Body of pancreas (tissue), 4 donors: ENCODE data around the gene GAMT. TPM values are rescaled to one million over a fixed set of nuclear protein-coding genes. Genes with fewer than 3 reads are reported as not detected.

ENCODE experiments used
- ATAC-seq: fragments of 150-250 bp; one replicate; pipeline ENCODE4 v1.9.1; 2016
- DNase-seq, 4 donors: peaks; one replicate each; pipeline ENCODE4 v3.0.0-alpha.2; 2019
- H3K27ac ChIP-seq, 4 donors: fragments of 200-600 bp; sonication (generic); 1 replicate in 3 of 4; 2 replicates in 1 of 4; pipeline versions ENCODE4 v1.5.1 to v1.6.1; 2016 to 2019; ENCODE audit warnings: mild to moderate bottlenecking in 1 of 4, mixed read lengths in 1 of 4, moderate library complexity in 1 of 4
- H3K27me3 ChIP-seq, 2 donors: fragments of 200-600 bp; sonication (generic); one replicate each; pipeline ENCODE4 v1.6.0; 2016; ENCODE audit warnings: mild to moderate bottlenecking in 1 of 2
- H3K36me3 ChIP-seq, 2 donors: fragments of 200-600 bp; sonication (generic); replicated peaks in 1 of 2; 2 replicates each; pipeline ENCODE4 v1.5.1; 2016; ENCODE audit warnings: low read depth in 2 of 2; ENCODE audit not compliant: insufficient read depth in 1 of 2
- H3K4me1 ChIP-seq: fragments of 200-600 bp; sonication (generic); one replicate; pipeline ENCODE4 v1.6.0; 2016
- H3K4me3 ChIP-seq, 2 donors: fragments of 200-600 bp; sonication (generic); 1 replicate in 1 of 2; 2 replicates in 1 of 2; pipeline ENCODE4 v1.5.1; 2016 to 2019
- H3K9me3 ChIP-seq, 3 donors: fragments of 200-600 bp; sonication (generic); 1 replicate in 2 of 3; 2 replicates in 1 of 3; pipeline ENCODE4 v1.5.1; 2016
- POLR2A ChIP-seq, 3 donors: fragments of 450-650 bp; IDR thresholded peaks; one replicate each; pipeline ENCODE4 v1.6.1; 2016; ENCODE audit warnings: antibody characterized with exemption in 3 of 3, mild to moderate bottlenecking in 2 of 3
- WGBS, 2 donors: methylation state at CpG; one replicate each; pipeline ENCODE4 v1.1.5; 2017; 5-methylcytosine and 5-hydroxymethylcytosine counted together
- intact Hi-C: fragments of 100-400 bp; cut with DNase I; formaldehyde crosslinking; loops from one replicate; pipeline ENCODE4 v1.15.1; 2023
- total RNA-seq, 2 donors: library from RNA; depleted of rRNA; stranded (reverse); fragments of >200 nt; gene quantifications; one replicate each; pipeline ENCODE4 v1.1.0, GENCODE V29; 2016
- TF ChIP-seq, protein P1 (sequence below), 7 experiments: fragments of 450-650 bp in 4 of 7; fragments of 200-600 bp in 3 of 7; sonication (generic) in 3 of 7; IDR thresholded peaks; one replicate each; pipeline ENCODE4 v1.5.1; 2016 to 2019; ENCODE audit warnings: antibody characterized with exemption in 7 of 7

Gene GAMT
- total RNA-seq, 2 donors from 2014 or later: 70.2 to 129 TPM

DNA sequence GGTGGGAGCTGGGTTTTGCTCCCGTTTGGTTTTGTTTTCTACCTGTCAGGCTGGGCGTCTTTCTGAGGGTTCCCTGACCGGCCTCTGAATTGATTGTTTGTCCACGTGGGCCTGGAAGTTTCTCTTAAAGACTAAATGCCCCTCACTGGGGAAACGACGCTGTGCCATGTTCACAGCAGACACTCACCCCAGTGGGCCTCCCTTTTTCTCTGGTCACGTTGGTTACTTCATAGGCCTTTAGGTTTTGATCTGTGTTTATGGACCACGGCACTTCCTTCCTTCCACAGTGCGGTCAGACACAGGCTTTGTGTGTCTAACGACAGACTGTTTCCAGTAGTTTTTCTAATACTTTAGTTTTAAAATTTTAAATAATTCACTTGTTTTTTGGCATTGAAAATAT lies 37.7 kb downstream of the GAMT start:
- WGBS, 2 donors: 71 to 80% methylated on average over 9 to 10 of the region's 10 CpGs
- no peak for TF ChIP-seq POLR2A (IDR thresholded peaks at IDR 0.05)
- TF ChIP-seq, protein P1, sequence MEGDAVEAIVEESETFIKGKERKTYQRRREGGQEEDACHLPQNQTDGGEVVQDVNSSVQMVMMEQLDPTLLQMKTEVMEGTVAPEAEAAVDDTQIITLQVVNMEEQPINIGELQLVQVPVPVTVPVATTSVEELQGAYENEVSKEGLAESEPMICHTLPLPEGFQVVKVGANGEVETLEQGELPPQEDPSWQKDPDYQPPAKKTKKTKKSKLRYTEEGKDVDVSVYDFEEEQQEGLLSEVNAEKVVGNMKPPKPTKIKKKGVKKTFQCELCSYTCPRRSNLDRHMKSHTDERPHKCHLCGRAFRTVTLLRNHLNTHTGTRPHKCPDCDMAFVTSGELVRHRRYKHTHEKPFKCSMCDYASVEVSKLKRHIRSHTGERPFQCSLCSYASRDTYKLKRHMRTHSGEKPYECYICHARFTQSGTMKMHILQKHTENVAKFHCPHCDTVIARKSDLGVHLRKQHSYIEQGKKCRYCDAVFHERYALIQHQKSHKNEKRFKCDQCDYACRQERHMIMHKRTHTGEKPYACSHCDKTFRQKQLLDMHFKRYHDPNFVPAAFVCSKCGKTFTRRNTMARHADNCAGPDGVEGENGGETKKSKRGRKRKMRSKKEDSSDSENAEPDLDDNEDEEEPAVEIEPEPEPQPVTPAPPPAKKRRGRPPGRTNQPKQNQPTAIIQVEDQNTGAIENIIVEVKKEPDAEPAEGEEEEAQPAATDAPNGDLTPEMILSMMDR (IDR thresholded peaks at IDR 0.05): no peak
- Histone ChIP-seq H3K4me1 (peaks cover 14% of the 10 kb centered on the region), H3K4me3 (no peak overlapping the region), H3K36me3 (peaks cover 0 to 4% of the 10 kb centered on the region in 2 donors), H3K9me3 (no peaks in the 10 kb centered on the region), H3K27ac (no peak overlapping the region), H3K27me3 (no peaks in the 10 kb centered on the region)
- intact Hi-C loops: no loop called here
- ATAC-seq: no peak
- DNase-seq: no peak

DNA sequence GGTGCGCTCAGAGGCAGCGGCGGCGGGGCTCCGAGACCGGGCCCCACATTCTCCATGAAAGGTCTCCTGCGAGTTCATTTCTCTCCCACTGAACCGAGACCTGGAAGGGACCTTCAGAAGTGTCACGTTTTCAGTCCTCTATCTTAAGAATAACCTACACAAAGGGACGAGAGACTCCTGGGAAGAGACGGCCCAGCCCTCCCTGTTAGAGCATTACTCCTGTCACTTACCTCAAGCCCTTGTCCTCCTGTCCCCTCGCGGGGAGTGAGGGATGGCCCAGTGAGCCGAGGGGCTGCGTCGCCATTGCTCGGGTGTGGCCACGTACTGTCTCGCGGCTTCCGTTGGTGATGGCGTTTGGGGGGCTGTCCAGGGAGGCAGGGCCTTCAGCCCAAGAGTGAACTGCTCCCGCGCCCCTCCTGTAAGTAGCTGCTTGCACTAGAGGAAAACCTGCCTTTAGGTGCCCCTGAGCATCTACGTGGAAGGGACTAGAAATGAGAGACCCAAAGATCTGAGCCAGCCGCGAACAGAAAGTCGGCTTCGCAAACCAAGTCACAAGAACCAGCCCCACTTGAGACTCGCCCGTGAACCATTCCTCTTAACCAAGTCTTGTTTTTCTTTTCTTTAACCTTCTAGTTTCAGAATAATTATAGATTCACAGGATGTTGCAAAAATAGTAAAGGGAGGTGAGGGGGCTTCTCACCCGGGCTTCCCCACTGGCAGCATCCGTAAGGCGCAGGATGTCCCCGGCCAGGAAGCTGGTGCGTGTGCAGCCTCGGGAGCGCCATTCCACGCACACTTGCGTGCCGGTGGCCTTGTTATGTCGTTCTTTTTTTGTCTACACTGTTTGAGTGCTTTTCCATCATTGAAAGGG lies 38.7 kb downstream of the GAMT start:
- 82 to 92% methylated on average over 30 to 42 of the region's 42 CpGs for WGBS, 2 donors
- no peaks in the 10 kb centered on the region for H3K9me3 ChIP-seq
- no peak overlapping the region for H3K27ac ChIP-seq
- TF ChIP-seq, protein P1 (IDR thresholded peaks at IDR 0.05): no peak
- TF ChIP-seq POLR2A (IDR thresholded peaks at IDR 0.05): no peak
- intact Hi-C loops: no loop called here
- H3K4me3 ChIP-seq: no peak overlapping the region
- peaks cover 0 to 6% of the 10 kb centered on the region in 2 donors for H3K36me3 ChIP-seq
- H3K27me3 ChIP-seq: no peaks in the 10 kb centered on the region
- ATAC-seq: no peak
- H3K4me1 ChIP-seq: peaks cover 14% of the 10 kb centered on the region
- DNase-seq: no peak

DNA sequence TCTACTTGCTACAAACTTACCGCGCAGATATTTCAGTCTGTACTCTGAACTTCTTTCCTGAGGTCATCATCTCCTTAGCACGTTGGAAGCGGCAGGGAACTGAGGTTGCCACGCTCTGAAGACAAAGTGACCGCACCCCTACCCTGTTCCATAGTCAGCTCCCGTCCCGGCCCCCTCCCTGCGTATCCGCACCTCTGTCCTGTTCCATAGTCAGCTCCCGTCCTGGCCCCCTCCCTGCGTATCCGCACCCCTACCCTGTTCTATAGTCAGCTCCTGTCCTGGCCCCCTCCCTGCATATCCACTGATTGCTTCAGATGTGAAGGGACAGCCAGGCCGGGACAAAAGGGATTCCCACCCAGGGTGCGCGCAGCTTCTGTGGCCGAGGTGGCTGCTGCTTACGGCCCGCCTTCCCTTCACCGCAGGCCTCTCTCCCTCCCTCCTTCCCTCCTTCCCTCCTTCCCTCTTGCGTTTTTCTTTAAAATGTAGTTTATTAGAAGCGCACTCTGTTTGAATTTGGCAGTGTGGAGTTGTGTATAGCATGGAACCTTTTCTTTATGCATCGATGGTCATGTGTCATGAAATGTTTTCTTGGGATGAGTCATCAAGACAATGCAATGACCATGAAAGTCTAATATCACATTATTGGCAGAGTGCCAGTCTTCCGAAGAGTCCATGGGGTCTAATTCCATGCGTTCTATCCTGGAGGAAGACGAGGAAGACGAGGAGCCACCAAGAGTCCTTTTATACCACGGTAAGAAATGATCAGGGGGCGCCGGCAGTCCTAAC lies 39.5 kb downstream of the GAMT start:
- intact Hi-C loops: no loop called here

DNA sequence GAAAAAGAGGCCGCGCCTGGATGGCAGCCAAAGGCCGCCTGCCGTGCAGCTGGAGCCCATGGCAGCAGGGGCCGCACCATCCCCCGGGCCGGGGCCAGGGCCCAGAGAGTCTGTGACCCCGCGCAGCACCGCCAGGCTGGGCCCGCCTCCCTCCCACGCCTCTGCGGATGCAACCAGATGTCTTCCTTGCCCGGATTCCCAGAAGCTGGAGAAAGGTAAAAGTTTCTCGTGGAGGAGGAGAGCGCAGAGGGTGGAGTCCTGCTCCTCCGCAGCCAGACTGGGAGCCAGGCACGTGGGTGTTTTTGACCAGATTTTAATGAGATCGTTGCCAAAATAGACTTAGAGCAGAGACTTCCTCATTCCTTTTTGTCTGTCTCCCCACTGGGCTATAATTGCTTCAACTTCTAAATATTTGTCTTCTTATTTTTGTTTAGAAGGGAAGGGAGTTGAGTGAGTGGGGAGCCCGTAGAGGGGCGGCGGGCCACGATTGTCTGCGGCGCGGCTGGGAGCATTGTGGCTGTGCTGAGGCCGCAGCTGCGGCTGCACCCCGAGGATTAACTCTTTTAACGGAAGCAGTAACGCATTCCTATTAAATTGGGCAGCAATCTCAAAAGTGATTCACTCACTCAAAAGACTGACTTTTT lies 40.4 kb downstream of the GAMT start:
- Histone ChIP-seq H3K27me3 (no peaks in the 10 kb centered on the region), H3K9me3 (no peaks in the 10 kb centered on the region), H3K27ac (peak overlapping the region in 3 of 4 donors; percentile 48 to 58 (median 50)), H3K36me3 (peaks cover 0 to 3% of the 10 kb centered on the region in 2 donors), H3K4me3 (no peak overlapping the region), H3K4me1 (peaks cover 21% of the 10 kb centered on the region)
- peak; percentile 64 for ATAC-seq
- WGBS, 2 donors: 48 to 49% methylated on average over 21 to 31 of the region's 31 CpGs
- peak; percentile 52 to 77 (median 72) for DNase-seq
- intact Hi-C loops: no loop called here
- TF ChIP-seq, protein P1 (IDR thresholded peaks at IDR 0.05): no peak
- no peak for TF ChIP-seq POLR2A (IDR thresholded peaks at IDR 0.05)

More for the DNA sequence above, 39.5 kb downstream of the GAMT start:
- Histone ChIP-seq H3K27ac (peak overlapping the region in 2 of 4 donors; percentile 50 to 58), H3K4me3 (no peak overlapping the region), H3K9me3 (no peaks in the 10 kb centered on the region), H3K27me3 (no peaks in the 10 kb centered on the region), H3K4me1 (peaks cover 14% of the 10 kb centered on the region), H3K36me3 (peaks cover 0 to 6% of the 10 kb centered on the region in 2 donors)
- TF ChIP-seq, protein P1 (IDR thresholded peaks at IDR 0.05): no peak
- no peak for TF ChIP-seq POLR2A (IDR thresholded peaks at IDR 0.05)
- ATAC-seq: no peak
- no peak for DNase-seq
- 84 to 85% methylated on average over 30 of the region's 30 CpGs for whole genome bisulfite sequencing, 2 donors
